ENCODE data around the gene APBB2. TPM values are rescaled to one million over a fixed set of nuclear protein-coding genes. Genes with fewer than 3 reads are reported as not detected.

APBB2 gene
- total and polyA plus RNA-seq, 4 donors, result 82.2 to 104 (median 91.6) TPM

DNA sequence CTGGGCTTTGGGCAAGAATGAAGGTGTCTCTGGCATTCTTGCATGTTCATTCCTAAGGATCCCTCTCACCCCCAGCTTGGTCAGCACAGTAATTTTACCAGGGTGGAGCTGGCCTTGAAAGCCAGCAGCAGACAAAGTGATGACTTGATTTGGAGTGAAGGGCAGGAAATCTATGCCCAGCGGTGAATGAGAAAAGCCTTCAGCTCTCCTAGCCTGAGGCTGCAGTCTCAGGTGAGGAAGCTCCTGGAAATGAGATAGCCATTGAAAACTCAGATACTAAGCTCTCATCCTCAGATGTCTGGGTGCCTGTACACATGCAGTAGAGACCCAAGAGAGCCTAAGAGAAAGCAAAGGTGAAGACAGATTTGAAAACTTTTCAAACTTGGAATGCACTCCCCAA is 31.6 kb upstream of the APBB2 start:
- no peak overlapping the region for H3K27ac ChIP-seq (ENCODE audit: low read depth, low read length)
- no peaks in the 10 kb centered on the region for H3K36me3 ChIP-seq (ENCODE audit: control insufficient read depth, insufficient read depth, low read length)
- no peak overlapping the region for H3K4me3 ChIP-seq (ENCODE audit: low read depth, low read length)
- H3K9me3 ChIP-seq (ENCODE audit: control insufficient read depth, insufficient read depth, low read length), result no peaks in the 10 kb centered on the region
- no peaks in the 10 kb centered on the region for H3K27me3 ChIP-seq (ENCODE audit: control insufficient read depth, insufficient read depth, low read length)
- WGBS (ENCODE audit: insufficient coverage), result 71% methylated on average over 1 of the region's 1 CpG
- no peak for DNase-seq (ENCODE audit: low read depth in 4 of 6, low spot score in 6 of 6)
- no peaks in the 10 kb centered on the region for H3K4me1 ChIP-seq (ENCODE audit: control insufficient read depth, insufficient read depth, low read length)

DNA sequence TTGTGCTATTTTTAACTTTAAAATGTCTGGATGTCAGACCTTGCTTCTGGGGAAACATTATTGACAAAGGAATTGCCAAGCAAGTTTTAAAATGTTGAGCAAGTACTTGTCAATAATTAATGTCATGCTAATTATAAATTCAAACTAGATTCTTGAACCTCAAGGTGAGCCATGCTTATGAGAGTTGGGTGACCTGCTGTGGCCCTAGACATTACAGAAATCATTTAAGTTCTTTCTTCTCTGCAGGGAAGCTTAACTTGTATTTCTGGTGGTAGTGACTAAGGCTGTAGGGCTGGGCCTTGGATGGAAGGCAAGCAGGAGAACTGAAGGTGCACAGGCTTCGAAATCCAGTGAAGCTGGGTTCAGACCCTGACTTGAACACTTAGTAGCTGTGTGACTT is 27.6 kb upstream of the APBB2 start:
- Histone ChIP-seq H3K4me3 (ENCODE audit: low read depth, low read length) (no peak overlapping the region), H3K36me3 (ENCODE audit: control insufficient read depth, insufficient read depth, low read length) (no peaks in the 10 kb centered on the region), H3K9me3 (ENCODE audit: control insufficient read depth, insufficient read depth, low read length) (no peaks in the 10 kb centered on the region), H3K4me1 (ENCODE audit: control insufficient read depth, insufficient read depth, low read length) (no peaks in the 10 kb centered on the region), H3K27ac (ENCODE audit: low read depth, low read length) (no peak overlapping the region), H3K27me3 (ENCODE audit: control insufficient read depth, insufficient read depth, low read length) (no peaks in the 10 kb centered on the region)
- no peak for DNase-seq (ENCODE audit: low read depth in 4 of 6, low spot score in 6 of 6)
- 85% methylated on average over 1 of the region's 1 CpG for whole genome bisulfite sequencing (ENCODE audit: insufficient coverage)

DNA sequence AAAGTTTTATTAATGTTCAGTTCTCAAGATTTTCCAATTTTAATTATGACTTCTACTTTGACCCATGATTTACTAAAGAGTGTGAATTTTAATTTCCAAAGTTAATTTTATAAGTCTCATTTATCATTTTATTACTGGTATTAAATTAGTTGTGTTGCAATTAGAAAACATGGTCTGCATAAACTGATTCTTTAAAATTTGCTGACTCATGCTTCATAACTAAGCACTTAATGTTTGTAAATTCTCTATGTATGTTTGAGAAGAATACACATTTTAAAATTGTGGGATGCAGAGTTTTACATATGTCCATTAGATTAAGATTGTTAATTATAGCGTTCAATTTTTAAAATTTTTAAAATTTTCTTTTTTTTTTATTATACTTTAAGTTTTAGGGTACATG is 22.2 kb upstream of the APBB2 start:
- no peak overlapping the region for H3K4me3 ChIP-seq (ENCODE audit: low read depth, low read length)
- WGBS (ENCODE audit: insufficient coverage), result no CpG with 5 or more reads among the region's 1 CpG
- no peaks in the 10 kb centered on the region for H3K27me3 ChIP-seq (ENCODE audit: control insufficient read depth, insufficient read depth, low read length)
- DNase-seq (ENCODE audit: low read depth in 4 of 6, low spot score in 6 of 6), result no peak
- no peaks in the 10 kb centered on the region for H3K4me1 ChIP-seq (ENCODE audit: control insufficient read depth, insufficient read depth, low read length)
- H3K9me3 ChIP-seq (ENCODE audit: control insufficient read depth, insufficient read depth, low read length), result no peaks in the 10 kb centered on the region
- H3K27ac ChIP-seq (ENCODE audit: low read depth, low read length), result no peak overlapping the region
- no peaks in the 10 kb centered on the region for H3K36me3 ChIP-seq (ENCODE audit: control insufficient read depth, insufficient read depth, low read length)

DNA sequence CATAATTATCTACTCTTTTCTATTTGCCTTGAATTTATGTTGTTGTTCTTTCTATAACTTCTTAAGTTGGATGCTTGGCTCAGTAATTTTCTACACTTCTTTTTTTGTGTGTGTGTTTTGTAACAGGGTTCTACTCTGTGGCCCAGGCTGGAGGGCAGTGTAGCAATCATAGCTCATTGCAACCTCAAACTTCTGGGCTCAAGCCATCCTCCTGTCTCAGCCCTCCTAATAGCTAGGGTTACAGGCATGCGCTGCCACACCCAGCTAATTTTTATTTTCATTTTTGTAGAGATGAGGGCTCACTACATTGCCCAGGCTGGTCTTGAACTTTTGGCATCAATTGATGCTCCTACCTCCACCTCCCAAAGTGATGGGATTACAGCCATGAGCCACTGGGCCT is 21.7 kb upstream of the APBB2 start:
- no peak for DNase-seq (ENCODE audit: low read depth in 4 of 6, low spot score in 6 of 6)
- H3K4me3 ChIP-seq (ENCODE audit: low read depth, low read length), result no peak overlapping the region
- no peaks in the 10 kb centered on the region for H3K36me3 ChIP-seq (ENCODE audit: control insufficient read depth, insufficient read depth, low read length)
- H3K27ac ChIP-seq (ENCODE audit: low read depth, low read length), result no peak overlapping the region
- no peaks in the 10 kb centered on the region for H3K4me1 ChIP-seq (ENCODE audit: control insufficient read depth, insufficient read depth, low read length)
- H3K9me3 ChIP-seq (ENCODE audit: control insufficient read depth, insufficient read depth, low read length), result no peaks in the 10 kb centered on the region
- no CpG with 5 or more reads among the region's 1 CpG for WGBS (ENCODE audit: insufficient coverage)
- H3K27me3 ChIP-seq (ENCODE audit: control insufficient read depth, insufficient read depth, low read length), result no peaks in the 10 kb centered on the region

DNA sequence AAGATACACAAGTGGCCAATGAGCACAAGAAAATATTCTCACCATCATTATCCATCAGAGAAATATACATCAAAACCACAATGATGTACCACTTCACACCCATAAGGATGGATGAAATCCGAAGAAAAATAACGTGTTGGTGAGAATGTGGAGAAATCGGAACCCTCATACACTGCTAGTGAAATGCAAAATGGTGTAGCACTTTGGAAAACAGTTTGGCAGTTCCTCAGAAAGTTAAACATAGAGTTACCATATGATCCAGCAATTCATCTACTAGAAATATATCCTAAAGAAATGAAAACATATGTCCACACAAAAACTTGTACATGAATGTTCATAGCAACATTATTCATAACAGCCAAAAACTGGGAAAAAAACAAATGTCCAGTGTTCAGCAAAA is 18.5 kb upstream of the APBB2 start:
- Histone ChIP-seq H3K4me1 (ENCODE audit: control insufficient read depth, insufficient read depth, low read length) (no peaks in the 10 kb centered on the region), H3K9me3 (ENCODE audit: control insufficient read depth, insufficient read depth, low read length) (no peaks in the 10 kb centered on the region), H3K4me3 (ENCODE audit: low read depth, low read length) (no peak overlapping the region), H3K27ac (ENCODE audit: low read depth, low read length) (no peak overlapping the region), H3K27me3 (ENCODE audit: control insufficient read depth, insufficient read depth, low read length) (no peaks in the 10 kb centered on the region), H3K36me3 (ENCODE audit: control insufficient read depth, insufficient read depth, low read length) (no peaks in the 10 kb centered on the region)
- no CpG with 5 or more reads among the region's 3 CpGs for WGBS (ENCODE audit: insufficient coverage)
- peak in 1 of 6 donors; percentile 69 for DNase-seq (ENCODE audit: low read depth in 4 of 6, low spot score in 6 of 6)

DNA sequence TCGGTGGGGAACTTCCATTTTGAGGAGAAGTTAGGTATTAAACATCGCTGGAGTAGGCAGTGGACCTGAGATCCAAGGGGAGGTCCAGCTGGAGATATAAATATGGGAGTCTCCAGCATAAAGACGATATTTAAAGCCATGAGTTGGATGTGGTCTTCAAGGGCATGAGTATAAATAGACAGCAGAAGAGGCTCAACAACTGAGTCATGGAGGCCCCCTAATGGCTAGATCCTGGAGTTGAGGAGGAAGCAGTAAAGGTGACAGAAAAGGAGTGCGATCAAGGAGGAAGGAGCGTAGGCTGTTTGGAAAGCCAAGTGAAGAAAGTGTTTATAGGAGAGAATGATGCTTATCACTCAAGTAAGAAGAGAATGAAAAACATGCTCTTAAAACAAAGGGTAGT is 18.1 kb upstream of the APBB2 start:
- no peak for DNase-seq (ENCODE audit: low read depth in 4 of 6, low spot score in 6 of 6)

DNA sequence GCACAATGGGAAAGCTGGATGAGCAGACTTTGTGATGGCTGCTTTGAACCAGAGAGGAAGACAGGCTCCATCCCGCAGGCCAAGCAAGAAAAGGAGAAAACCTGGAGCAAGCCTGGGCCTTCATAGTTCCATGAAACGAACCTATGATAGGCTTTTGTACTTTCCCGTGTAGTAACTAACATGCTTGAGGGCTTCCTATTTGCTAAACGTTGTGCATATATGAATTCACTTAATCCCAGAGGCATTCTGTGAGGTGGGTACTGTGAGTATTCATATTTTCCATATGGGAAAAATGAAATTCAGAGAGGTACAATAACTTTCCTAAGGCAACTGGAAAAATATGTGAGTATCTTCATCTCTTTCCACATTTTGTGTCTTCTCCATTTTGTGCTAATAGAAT is 13.6 kb upstream of the APBB2 start:
- Histone ChIP-seq H3K4me1 (ENCODE audit: control insufficient read depth, insufficient read depth, low read length) (no peaks in the 10 kb centered on the region), H3K4me3 (ENCODE audit: low read depth, low read length) (no peak overlapping the region), H3K9me3 (ENCODE audit: control insufficient read depth, insufficient read depth, low read length) (no peaks in the 10 kb centered on the region), H3K27me3 (ENCODE audit: control insufficient read depth, insufficient read depth, low read length) (no peaks in the 10 kb centered on the region), H3K36me3 (ENCODE audit: control insufficient read depth, insufficient read depth, low read length) (no peaks in the 10 kb centered on the region), H3K27ac (ENCODE audit: low read depth, low read length) (no peak overlapping the region)
- DNase-seq (ENCODE audit: low read depth in 4 of 6, low spot score in 6 of 6), result no peak
- WGBS (ENCODE audit: insufficient coverage), result 79% methylated on average over 2 of the region's 4 CpGs

More for the DNA sequence above, 18.1 kb upstream of the APBB2 start:
- WGBS (ENCODE audit: insufficient coverage), result 74% methylated on average over 4 of the region's 5 CpGs
- Histone ChIP-seq H3K36me3 (ENCODE audit: control insufficient read depth, insufficient read depth, low read length) (no peaks in the 10 kb centered on the region), H3K27me3 (ENCODE audit: control insufficient read depth, insufficient read depth, low read length) (no peaks in the 10 kb centered on the region), H3K4me3 (ENCODE audit: low read depth, low read length) (no peak overlapping the region), H3K27ac (ENCODE audit: low read depth, low read length) (no peak overlapping the region), H3K9me3 (ENCODE audit: control insufficient read depth, insufficient read depth, low read length) (no peaks in the 10 kb centered on the region), H3K4me1 (ENCODE audit: control insufficient read depth, insufficient read depth, low read length) (no peaks in the 10 kb centered on the region)

DNA sequence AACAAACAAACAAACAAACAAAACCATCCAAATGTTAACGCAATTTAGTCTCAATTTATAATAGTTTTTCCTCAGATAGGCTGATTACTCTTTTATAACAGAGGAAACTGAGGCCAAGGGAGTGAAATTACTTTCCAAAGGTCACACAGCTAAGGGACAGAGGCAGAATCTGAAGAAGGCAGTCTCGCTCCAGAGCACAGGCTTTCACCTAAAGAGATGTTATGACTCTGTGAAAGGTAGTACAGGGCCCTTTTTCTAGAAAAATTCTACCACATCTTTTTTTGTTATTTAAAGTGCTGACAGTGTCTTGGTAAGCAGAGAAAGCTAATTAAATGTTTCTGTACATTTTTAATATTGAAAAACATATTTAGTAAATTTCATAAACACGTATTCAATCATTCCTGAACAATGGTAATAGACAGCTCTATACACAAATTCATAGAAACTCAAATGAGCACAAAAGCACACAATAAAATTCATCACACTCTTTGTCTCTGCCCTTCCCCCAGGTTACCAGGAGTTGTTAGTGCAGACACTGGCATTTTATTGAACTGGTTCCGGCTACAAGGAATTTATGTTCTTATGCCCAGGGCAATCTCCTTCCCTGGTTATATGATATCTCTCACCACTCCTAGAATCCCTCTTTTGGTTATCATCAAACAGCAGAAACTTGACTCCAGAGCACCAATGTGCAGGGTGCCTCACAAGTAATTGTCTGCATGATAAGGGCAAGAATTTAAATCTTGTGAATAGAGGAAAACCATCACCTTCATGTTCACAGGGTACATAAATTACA is 7.7 kb upstream of the APBB2 start:
- Histone ChIP-seq H3K4me3 (ENCODE audit: low read depth, low read length) (no peak overlapping the region), H3K36me3 (ENCODE audit: control insufficient read depth, insufficient read depth, low read length) (no peaks in the 10 kb centered on the region), H3K9me3 (ENCODE audit: control insufficient read depth, insufficient read depth, low read length) (no peaks in the 10 kb centered on the region), H3K4me1 (ENCODE audit: control insufficient read depth, insufficient read depth, low read length) (no peaks in the 10 kb centered on the region), H3K27me3 (ENCODE audit: control insufficient read depth, insufficient read depth, low read length) (no peaks in the 10 kb centered on the region), H3K27ac (ENCODE audit: low read depth, low read length) (no peak overlapping the region)
- WGBS (ENCODE audit: insufficient coverage), result 29% methylated on average over 1 of the region's 4 CpGs
- DNase-seq (ENCODE audit: low read depth in 4 of 6, low spot score in 6 of 6), result no peak

DNA sequence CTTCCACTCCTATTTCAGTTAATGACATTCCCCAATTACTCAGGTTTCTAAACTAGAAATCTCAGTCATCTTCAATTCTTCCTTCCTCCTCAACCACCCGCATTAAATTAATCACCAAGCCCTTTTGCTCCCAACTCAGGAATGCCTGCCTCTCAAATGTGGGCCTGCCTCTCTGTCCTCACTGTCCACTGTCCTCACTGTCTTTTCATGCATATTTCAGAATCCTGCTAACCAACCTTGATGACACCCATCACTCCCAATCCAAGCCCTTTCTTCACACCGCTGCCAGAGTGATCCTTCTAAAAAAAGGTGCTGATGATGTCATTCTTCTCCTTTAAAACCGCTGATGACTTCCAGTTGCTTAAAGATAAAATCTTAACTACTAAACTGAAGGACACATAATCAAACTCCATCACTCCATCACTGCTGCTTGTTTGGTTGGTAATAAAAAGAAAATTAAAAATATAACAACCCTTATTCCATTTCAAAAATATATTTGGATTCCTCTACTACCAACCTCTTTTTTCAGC is 5.1 kb upstream of the APBB2 start:
- no peak for DNase-seq (ENCODE audit: low read depth in 4 of 6, low spot score in 6 of 6)
- 94% methylated on average over 1 of the region's 3 CpGs for WGBS (ENCODE audit: insufficient coverage)

DNA sequence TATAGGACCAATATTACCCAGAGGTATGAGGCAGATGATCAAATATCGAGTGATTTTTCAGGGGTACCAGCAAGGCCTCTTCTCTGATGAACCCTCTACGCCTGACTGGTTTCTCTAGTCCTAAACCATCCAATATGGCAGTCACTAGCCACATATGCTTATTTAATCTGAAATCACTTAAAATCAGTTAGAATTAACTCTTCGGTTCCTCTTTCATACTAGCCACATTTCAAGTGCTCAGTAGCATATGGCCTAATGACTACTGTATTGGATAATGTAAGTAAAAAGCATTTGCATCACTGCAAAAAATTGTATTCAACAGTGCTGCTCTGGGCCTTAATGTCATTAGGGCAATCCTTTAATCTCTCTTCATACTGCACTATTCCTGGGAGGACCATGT is 4.4 kb upstream of the APBB2 start:
- no peak for DNase-seq (ENCODE audit: low read depth in 4 of 6, low spot score in 6 of 6)
- no CpG with 5 or more reads among the region's 3 CpGs for WGBS (ENCODE audit: insufficient coverage)
- H3K9me3 ChIP-seq (ENCODE audit: control insufficient read depth, insufficient read depth, low read length), result no peaks in the 10 kb centered on the region

More for the DNA sequence above, 5.1 kb upstream of the APBB2 start:
- no peaks in the 10 kb centered on the region for H3K36me3 ChIP-seq (ENCODE audit: control insufficient read depth, insufficient read depth, low read length)
- H3K27me3 ChIP-seq (ENCODE audit: control insufficient read depth, insufficient read depth, low read length), result no peaks in the 10 kb centered on the region
- peaks cover 15% of the 10 kb centered on the region for H3K4me1 ChIP-seq (ENCODE audit: control insufficient read depth, insufficient read depth, low read length)
- H3K4me3 ChIP-seq (ENCODE audit: low read depth, low read length), result no peak overlapping the region
- H3K9me3 ChIP-seq (ENCODE audit: control insufficient read depth, insufficient read depth, low read length), result no peaks in the 10 kb centered on the region
- H3K27ac ChIP-seq (ENCODE audit: low read depth, low read length), result no peak overlapping the region

More for the DNA sequence above, 4.4 kb upstream of the APBB2 start:
- no peak overlapping the region for H3K27ac ChIP-seq (ENCODE audit: low read depth, low read length)
- H3K4me3 ChIP-seq (ENCODE audit: low read depth, low read length), result no peak overlapping the region
- H3K4me1 ChIP-seq (ENCODE audit: control insufficient read depth, insufficient read depth, low read length), result peaks cover 15% of the 10 kb centered on the region
- H3K36me3 ChIP-seq (ENCODE audit: control insufficient read depth, insufficient read depth, low read length), result no peaks in the 10 kb centered on the region
- no peaks in the 10 kb centered on the region for H3K27me3 ChIP-seq (ENCODE audit: control insufficient read depth, insufficient read depth, low read length)

Data from spinal cord (tissue), 10 donors.